Loucy (cell line): ENCODE data around the gene SRD5A3.

Source experiments
- EZH2phosphoT487 ChIP-seq: fragments of 200-600 bp; IDR thresholded peaks from 2 replicates; pipeline ENCODE4 v1.6.1; 2018; ENCODE audit warnings: antibody characterized with exemption, mild to moderate bottlenecking, moderate library complexity, borderline replicate concordance
- TF ChIP-seq, protein P1 (sequence below): fragments of 200-600 bp; sonication (generic); conservative IDR thresholded peaks from 2 replicates; pipeline ENCODE4 v1.5.1; 2014; ENCODE audit warnings: mild to moderate bottlenecking, antibody characterized with exemption, low read length

DNA sequence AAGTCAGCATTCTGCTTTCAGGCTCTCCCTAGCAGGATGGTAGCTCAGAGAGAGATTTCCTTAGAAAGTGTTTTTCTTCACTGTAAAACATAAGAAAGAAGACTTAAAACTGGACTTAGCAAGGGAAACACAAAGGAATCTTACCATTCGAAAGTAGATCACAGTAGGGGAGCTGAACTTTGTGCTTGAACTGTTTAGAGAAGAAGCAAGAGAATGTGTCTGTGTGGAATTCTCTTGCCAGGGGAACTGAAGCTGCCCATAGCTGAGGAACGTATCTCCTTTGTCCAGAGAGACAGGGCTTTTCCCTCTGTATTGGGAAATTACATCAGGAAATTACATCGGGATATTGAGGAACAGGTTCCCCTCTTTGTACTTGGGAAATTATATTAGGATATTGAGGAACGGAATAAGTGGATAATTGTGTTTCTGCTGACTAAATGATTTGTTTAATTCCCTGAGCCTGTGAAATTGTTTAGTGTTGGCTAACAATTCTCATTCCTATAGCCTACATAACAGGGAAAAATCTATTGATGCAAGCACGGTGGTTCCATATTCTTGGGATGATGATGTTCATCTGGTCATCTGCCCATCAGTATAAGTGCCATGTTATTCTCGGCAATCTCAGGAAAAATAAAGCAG, 21.2 kb downstream of the SRD5A3 start:
- no peak for TF ChIP-seq EZH2phosphoT487
- TF ChIP-seq, protein P1, sequence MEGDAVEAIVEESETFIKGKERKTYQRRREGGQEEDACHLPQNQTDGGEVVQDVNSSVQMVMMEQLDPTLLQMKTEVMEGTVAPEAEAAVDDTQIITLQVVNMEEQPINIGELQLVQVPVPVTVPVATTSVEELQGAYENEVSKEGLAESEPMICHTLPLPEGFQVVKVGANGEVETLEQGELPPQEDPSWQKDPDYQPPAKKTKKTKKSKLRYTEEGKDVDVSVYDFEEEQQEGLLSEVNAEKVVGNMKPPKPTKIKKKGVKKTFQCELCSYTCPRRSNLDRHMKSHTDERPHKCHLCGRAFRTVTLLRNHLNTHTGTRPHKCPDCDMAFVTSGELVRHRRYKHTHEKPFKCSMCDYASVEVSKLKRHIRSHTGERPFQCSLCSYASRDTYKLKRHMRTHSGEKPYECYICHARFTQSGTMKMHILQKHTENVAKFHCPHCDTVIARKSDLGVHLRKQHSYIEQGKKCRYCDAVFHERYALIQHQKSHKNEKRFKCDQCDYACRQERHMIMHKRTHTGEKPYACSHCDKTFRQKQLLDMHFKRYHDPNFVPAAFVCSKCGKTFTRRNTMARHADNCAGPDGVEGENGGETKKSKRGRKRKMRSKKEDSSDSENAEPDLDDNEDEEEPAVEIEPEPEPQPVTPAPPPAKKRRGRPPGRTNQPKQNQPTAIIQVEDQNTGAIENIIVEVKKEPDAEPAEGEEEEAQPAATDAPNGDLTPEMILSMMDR: no peak
